ENCODE data around the gene DZANK1. TPM values are rescaled to one million over a fixed set of nuclear protein-coding genes. Genes with fewer than 3 reads are reported as not detected.

DZANK1 gene
- total and polyA plus RNA-seq, 5 donors: 0.53 to 1.0 (median 0.79) TPM

GRCh38 chr20:18496740-18497592 is 30.1 kb upstream of the DZANK1 start, which contains the start of gene RBBP9:
RBBP9 (minus strand) TSS chr20:18497225; CDS start chr20:18497167, 58 bp downstream.
- DNase-seq (peak; percentile 90 to 95 (median 95)), ATAC-seq (peak; percentile 100)
- H3K4me1 ChIP-seq (ENCODE audit: control insufficient read depth, insufficient read depth, low read length): peaks cover 2% of the 10 kb centered on the region
- H3K9me3 ChIP-seq (ENCODE audit: control insufficient read depth, low read length): no peaks in the 10 kb centered on the region
- no peaks in the 10 kb centered on the region for H3K27me3 ChIP-seq (ENCODE audit: control insufficient read depth, insufficient read depth)
- intact Hi-C loops (cut with DNase I): no loop called here
- 3% methylated on average over 31 of the region's 31 CpGs for WGBS
- peak within 1 kb of the TSS; percentile 71 for H3K27ac ChIP-seq (ENCODE audit: low read length)
- peak within 1 kb of the TSS; percentile 67 for H3K4me3 ChIP-seq (ENCODE audit: low read length)

GRCh38 chr20:18496042-18496441 is 29.2 kb upstream of the DZANK1 start:
- no peaks in the 10 kb centered on the region for H3K27me3 ChIP-seq (ENCODE audit: control insufficient read depth, insufficient read depth)
- no peak for DNase-seq
- H3K4me3 ChIP-seq (ENCODE audit: low read length): peak overlapping the region; percentile 67
- H3K4me1 ChIP-seq (ENCODE audit: control insufficient read depth, insufficient read depth, low read length): peaks cover 2% of the 10 kb centered on the region
- no peak overlapping the region for H3K27ac ChIP-seq (ENCODE audit: low read length)
- H3K9me3 ChIP-seq (ENCODE audit: control insufficient read depth, low read length): no peaks in the 10 kb centered on the region
- WGBS: 17% methylated on average over 7 of the region's 7 CpGs
- ATAC-seq: no peak
- intact Hi-C loops (cut with DNase I): no loop called here

GRCh38 chr20:18488301-18488700 is 21.5 kb upstream of the DZANK1 start:
- no peak for ATAC-seq
- no peak for DNase-seq
- Histone ChIP-seq H3K4me3 (ENCODE audit: low read length) (no peak overlapping the region), H3K4me1 (ENCODE audit: control insufficient read depth, insufficient read depth, low read length) (peaks cover 2% of the 10 kb centered on the region), H3K27ac (ENCODE audit: low read length) (no peak overlapping the region), H3K9me3 (ENCODE audit: control insufficient read depth, low read length) (no peaks in the 10 kb centered on the region), H3K27me3 (ENCODE audit: control insufficient read depth, insufficient read depth) (no peaks in the 10 kb centered on the region)
- intact Hi-C loops (cut with DNase I): no loop called here
- 98% methylated on average over 3 of the region's 3 CpGs for WGBS

- DNase-seq (no peak), ATAC-seq (no peak)
- Histone ChIP-seq H3K4me3 (ENCODE audit: low read length) (no peak overlapping the region), H3K27ac (ENCODE audit: low read length) (no peak overlapping the region), H3K9me3 (ENCODE audit: control insufficient read depth, low read length) (no peaks in the 10 kb centered on the region), H3K4me1 (ENCODE audit: control insufficient read depth, insufficient read depth, low read length) (no peaks in the 10 kb centered on the region), H3K27me3 (ENCODE audit: control insufficient read depth, insufficient read depth) (no peaks in the 10 kb centered on the region)
- intact Hi-C loops (cut with DNase I): no loop called here
- 93% methylated on average over 4 of the region's 4 CpGs for WGBS
Measured at GRCh38 chr20:18481596-18481995, 14.8 kb upstream of the DZANK1 start.

GRCh38 chr20:18477821-18478220 is 11.0 kb upstream of the DZANK1 start:
- no peak for ATAC-seq
- H3K4me3 ChIP-seq (ENCODE audit: low read length): no peak overlapping the region
- DNase-seq: no peak
- no peaks in the 10 kb centered on the region for H3K9me3 ChIP-seq (ENCODE audit: control insufficient read depth, low read length)
- H3K27ac ChIP-seq (ENCODE audit: low read length): no peak overlapping the region
- intact Hi-C loops (cut with DNase I): no loop called here
- H3K4me1 ChIP-seq (ENCODE audit: control insufficient read depth, insufficient read depth, low read length): no peaks in the 10 kb centered on the region
- WGBS: 71% methylated on average over 1 of the region's 1 CpG
- H3K27me3 ChIP-seq (ENCODE audit: control insufficient read depth, insufficient read depth): no peaks in the 10 kb centered on the region

GRCh38 chr20:18477218-18477617 is 10.4 kb upstream of the DZANK1 start:
- no peaks in the 10 kb centered on the region for H3K27me3 ChIP-seq (ENCODE audit: control insufficient read depth, insufficient read depth)
- 95% methylated on average over 1 of the region's 1 CpG for WGBS
- H3K4me1 ChIP-seq (ENCODE audit: control insufficient read depth, insufficient read depth, low read length): no peaks in the 10 kb centered on the region
- no peak overlapping the region for H3K4me3 ChIP-seq (ENCODE audit: low read length)
- ATAC-seq (no peak), DNase-seq (no peak)
- H3K9me3 ChIP-seq (ENCODE audit: control insufficient read depth, low read length): no peaks in the 10 kb centered on the region
- intact Hi-C loops (cut with DNase I): no loop called here
- H3K27ac ChIP-seq (ENCODE audit: low read length): no peak overlapping the region

GRCh38 chr20:18466574-18466893 is 296 bp downstream of the DZANK1 start:
- intact Hi-C loops (cut with DNase I): no loop called here
- Histone ChIP-seq H3K4me3 (ENCODE audit: low read length) (peak overlapping the region; percentile 82), H3K27me3 (ENCODE audit: control insufficient read depth, insufficient read depth) (no peaks in the 10 kb centered on the region), H3K9me3 (ENCODE audit: control insufficient read depth, low read length) (no peaks in the 10 kb centered on the region), H3K27ac (ENCODE audit: low read length) (no peak overlapping the region), H3K4me1 (ENCODE audit: control insufficient read depth, insufficient read depth, low read length) (peaks cover 4% of the 10 kb centered on the region)
- ATAC-seq (peak; percentile 85 to 92), DNase-seq (no peak)
- 1% methylated on average over 15 of the region's 15 CpGs for WGBS

- Histone ChIP-seq H3K27ac (ENCODE audit: low read length) (no peak overlapping the region), H3K27me3 (ENCODE audit: control insufficient read depth, insufficient read depth) (no peaks in the 10 kb centered on the region), H3K4me3 (ENCODE audit: low read length) (no peak overlapping the region), H3K4me1 (ENCODE audit: control insufficient read depth, insufficient read depth, low read length) (peaks cover 4% of the 10 kb centered on the region), H3K9me3 (ENCODE audit: control insufficient read depth, low read length) (no peaks in the 10 kb centered on the region)
- DNase-seq (no peak), ATAC-seq (no peak)
- intact Hi-C loops (cut with DNase I): no loop called here
- WGBS: 57% methylated on average over 6 of the region's 6 CpGs
Measured at GRCh38 chr20:18465536-18466200, 1.2 kb downstream of the DZANK1 start.

- intact Hi-C loops (cut with DNase I): no loop called here
- ATAC-seq: no peak
Measured at GRCh38 chr20:18456600-18456999, 10.2 kb downstream of the DZANK1 start.

GRCh38 chr20:18443886-18444285 is 22.9 kb downstream of the DZANK1 start:
- no peak for ATAC-seq
- H3K27ac ChIP-seq (ENCODE audit: low read length): no peak overlapping the region
- DNase-seq: no peak
- no peaks in the 10 kb centered on the region for H3K9me3 ChIP-seq (ENCODE audit: control insufficient read depth, low read length)
- intact Hi-C loops (cut with DNase I): no loop called here
- no peaks in the 10 kb centered on the region for H3K27me3 ChIP-seq (ENCODE audit: control insufficient read depth, insufficient read depth)
- H3K4me1 ChIP-seq (ENCODE audit: control insufficient read depth, insufficient read depth, low read length): no peaks in the 10 kb centered on the region
- H3K4me3 ChIP-seq (ENCODE audit: low read length): no peak overlapping the region
- 33% methylated on average over 4 of the region's 4 CpGs for WGBS

More at GRCh38 chr20:18456600-18456999, 10.2 kb downstream of the DZANK1 start:
- Histone ChIP-seq H3K27me3 (ENCODE audit: control insufficient read depth, insufficient read depth) (no peaks in the 10 kb centered on the region), H3K27ac (ENCODE audit: low read length) (no peak overlapping the region), H3K9me3 (ENCODE audit: control insufficient read depth, low read length) (no peaks in the 10 kb centered on the region), H3K4me1 (ENCODE audit: control insufficient read depth, insufficient read depth, low read length) (no peaks in the 10 kb centered on the region), H3K4me3 (ENCODE audit: low read length) (no peak overlapping the region)
- 85% methylated on average over 3 of the region's 3 CpGs for WGBS
- no peak for DNase-seq

- no peak overlapping the region for H3K4me3 ChIP-seq (ENCODE audit: low read length)
- H3K27me3 ChIP-seq (ENCODE audit: control insufficient read depth, insufficient read depth): no peaks in the 10 kb centered on the region
- H3K27ac ChIP-seq (ENCODE audit: low read length): no peak overlapping the region
- ATAC-seq (no peak), DNase-seq (no peak)
- whole genome bisulfite sequencing: 35% methylated on average over 1 of the region's 1 CpG
- no peaks in the 10 kb centered on the region for H3K4me1 ChIP-seq (ENCODE audit: control insufficient read depth, insufficient read depth, low read length)
- no peaks in the 10 kb centered on the region for H3K9me3 ChIP-seq (ENCODE audit: control insufficient read depth, low read length)
- intact Hi-C loops (cut with DNase I): no loop called here
Measured at GRCh38 chr20:18440403-18440802, 26.4 kb downstream of the DZANK1 start.

All from right cardiac atrium (tissue), 5 donors.